Epithelial cell of proximal tubule (primary cell): ENCODE data around the gene RSPH9. TPM values are rescaled to one million over a fixed set of nuclear protein-coding genes. Genes with fewer than 3 reads are reported as not detected.
A peak's percentile ranks its signal among the peaks of the same experiment; 100 is the strongest.
"Not testable (repeated sequence)": the region's sequence is repeated elsewhere in the genome, so short reads cannot be mapped to it uniquely, and the experiment has no call there.

Experiments
- DNase-seq: peaks from one replicate; pipeline ENCODE4 v3.0.0-alpha.2; 2011; ENCODE audit warnings: low read depth
- H3K4me3 ChIP-seq: 2 replicates; pipeline ENCODE4 v1.5.1; 2011; ENCODE audit warnings: low read depth, mild to moderate bottlenecking, low read length
- total RNA-seq: library from RNA; depleted of rRNA; stranded (reverse); fragments of >200 nt; gene quantifications from 2 replicates; pipeline ENCODE4 v1.2.3, GENCODE V29; 2015
- TF ChIP-seq, protein P1 (sequence below): conservative IDR thresholded peaks from 2 replicates; pipeline ENCODE4 v1.5.1; 2012; ENCODE audit warnings: low read depth, mild to moderate bottlenecking, low read length

Gene RSPH9
- total RNA-seq, 1 donor from 2014 or later = not detected

- DNase-seq = no peak
- H3K4me3 ChIP-seq = peak within 1 kb of the TSS; percentile 92
- TF ChIP-seq, protein P1, sequence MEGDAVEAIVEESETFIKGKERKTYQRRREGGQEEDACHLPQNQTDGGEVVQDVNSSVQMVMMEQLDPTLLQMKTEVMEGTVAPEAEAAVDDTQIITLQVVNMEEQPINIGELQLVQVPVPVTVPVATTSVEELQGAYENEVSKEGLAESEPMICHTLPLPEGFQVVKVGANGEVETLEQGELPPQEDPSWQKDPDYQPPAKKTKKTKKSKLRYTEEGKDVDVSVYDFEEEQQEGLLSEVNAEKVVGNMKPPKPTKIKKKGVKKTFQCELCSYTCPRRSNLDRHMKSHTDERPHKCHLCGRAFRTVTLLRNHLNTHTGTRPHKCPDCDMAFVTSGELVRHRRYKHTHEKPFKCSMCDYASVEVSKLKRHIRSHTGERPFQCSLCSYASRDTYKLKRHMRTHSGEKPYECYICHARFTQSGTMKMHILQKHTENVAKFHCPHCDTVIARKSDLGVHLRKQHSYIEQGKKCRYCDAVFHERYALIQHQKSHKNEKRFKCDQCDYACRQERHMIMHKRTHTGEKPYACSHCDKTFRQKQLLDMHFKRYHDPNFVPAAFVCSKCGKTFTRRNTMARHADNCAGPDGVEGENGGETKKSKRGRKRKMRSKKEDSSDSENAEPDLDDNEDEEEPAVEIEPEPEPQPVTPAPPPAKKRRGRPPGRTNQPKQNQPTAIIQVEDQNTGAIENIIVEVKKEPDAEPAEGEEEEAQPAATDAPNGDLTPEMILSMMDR = no peak
Observed at GRCh38 chr6:43635387-43636307, 9.2 kb upstream of the RSPH9 start, which contains the start of gene MAD2L1BP. TSS of gene MAD2L1BP (plus strand) at chr6:43635840. CDS start at chr6:43635876, 36 bp downstream.

GRCh38 chr6:43636308-43636659, 8.6 kb upstream of the RSPH9 start:
- H3K4me3 ChIP-seq = peak overlapping the region; percentile 92
- TF ChIP-seq, protein P1 = no peak
- DNase-seq = no peak

DNA sequence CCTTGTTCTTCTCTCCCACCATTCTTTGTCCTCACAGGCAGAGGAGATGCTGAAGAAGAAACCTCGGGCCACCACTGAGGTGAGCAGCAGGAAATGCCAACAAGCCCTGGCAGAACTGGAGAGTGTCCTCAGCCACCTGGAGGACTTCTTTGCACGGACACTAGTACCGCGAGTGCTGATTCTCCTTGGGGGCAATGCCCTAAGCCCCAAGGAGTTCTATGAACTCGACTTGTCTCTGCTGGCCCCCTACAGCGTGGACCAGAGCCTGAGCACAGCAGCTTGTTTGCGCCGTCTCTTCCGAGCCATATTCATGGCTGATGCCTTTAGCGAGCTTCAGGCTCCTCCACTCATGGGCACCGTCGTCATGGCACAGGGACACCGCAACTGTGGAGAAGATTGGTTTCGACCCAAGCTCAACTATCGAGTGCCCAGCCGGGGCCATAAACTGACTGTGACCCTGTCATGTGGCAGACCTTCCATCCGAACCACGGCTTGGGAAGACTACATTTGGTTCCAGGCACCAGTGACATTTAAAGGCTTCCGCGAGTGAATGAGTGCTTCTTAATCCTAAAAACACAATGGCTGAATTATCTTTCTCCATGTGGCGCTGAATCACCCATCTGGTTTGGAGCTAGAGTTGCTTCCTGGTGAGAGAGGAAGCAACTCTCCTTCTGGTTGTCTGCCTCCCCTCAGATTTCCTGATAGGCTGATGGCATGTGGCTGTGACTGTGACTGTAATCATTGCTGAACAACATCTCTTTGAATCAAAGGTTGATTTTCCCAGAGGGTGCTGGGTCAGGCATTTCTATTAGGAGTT, 4.6 kb upstream of the RSPH9 start:
- TF ChIP-seq, protein P1 = no peak
- DNase-seq = no peak
- H3K4me3 ChIP-seq = no peak overlapping the region

GRCh38 chr6:43645613-43645964, 753 bp downstream of the RSPH9 start:
- DNase-seq = no peak
- H3K4me3 ChIP-seq = peak overlapping the region; percentile 45

GRCh38 chr6:43647613-43648012, 2.8 kb downstream of the RSPH9 start:
- TF ChIP-seq, protein P1 = no peak
- H3K4me3 ChIP-seq = no peak overlapping the region
- DNase-seq = no peak

More at GRCh38 chr6:43645613-43645964, 753 bp downstream of the RSPH9 start:
- TF ChIP-seq, protein P1 = no peak

DNA sequence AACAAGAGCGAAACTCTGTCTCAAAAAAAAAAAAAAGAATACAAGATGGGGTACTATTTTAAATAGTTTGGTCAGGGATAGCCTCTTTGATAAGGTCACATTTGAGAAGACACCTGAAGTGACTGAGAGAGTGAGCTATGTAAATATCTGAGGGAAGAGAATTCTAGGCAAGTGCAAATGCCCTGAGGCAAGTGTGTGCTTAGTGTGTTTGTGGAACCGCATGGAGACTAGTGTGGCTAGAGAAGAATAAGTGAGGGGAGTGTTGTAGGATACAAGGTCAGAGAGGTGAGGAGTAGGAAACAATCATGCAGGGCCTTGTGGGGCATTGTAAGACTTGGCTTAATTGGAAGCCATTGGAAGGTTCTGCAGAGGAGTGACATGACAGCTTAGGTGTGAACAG, 3.4 kb downstream of the RSPH9 start:
- no peak for DNase-seq
- TF ChIP-seq, protein P1 = no peak
- no peak overlapping the region for H3K4me3 ChIP-seq

- not testable (repeated sequence) for H3K4me3 ChIP-seq, DNase-seq
Observed at GRCh38 chr6:43652822-43653221, 8.0 kb downstream of the RSPH9 start.
